ENCODE results near the gene CASS4.

The CASS4 gene

DNA sequence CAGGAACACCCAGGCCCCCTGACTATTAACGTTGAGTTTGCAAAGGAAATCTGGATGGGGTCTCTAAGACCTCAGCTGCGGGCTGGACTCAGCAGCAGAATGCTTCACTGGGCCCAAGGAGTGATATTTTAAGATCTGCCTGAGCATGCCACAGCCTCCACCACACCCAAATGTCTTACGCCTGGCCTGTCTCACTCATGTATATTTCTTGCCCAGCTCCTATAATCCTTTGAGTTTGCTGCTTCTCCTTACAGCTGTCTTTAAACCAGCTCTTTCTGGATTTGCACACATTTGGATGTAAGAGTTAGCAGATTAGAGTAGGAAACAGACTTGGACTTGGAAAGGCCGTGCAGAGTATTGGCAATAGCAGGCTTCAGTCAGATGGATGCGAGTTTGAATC, 16.4 kb downstream of the CASS4 start:
- no peak overlapping the region for H3K4me3 ChIP-seq (ENCODE audit: low read depth, low read length)
- no peak for TF ChIP-seq CTCF (IDR thresholded peaks at IDR 0.05; ENCODE audit: borderline replicate concordance, insufficient read depth, low read depth, low read length)

DNA sequence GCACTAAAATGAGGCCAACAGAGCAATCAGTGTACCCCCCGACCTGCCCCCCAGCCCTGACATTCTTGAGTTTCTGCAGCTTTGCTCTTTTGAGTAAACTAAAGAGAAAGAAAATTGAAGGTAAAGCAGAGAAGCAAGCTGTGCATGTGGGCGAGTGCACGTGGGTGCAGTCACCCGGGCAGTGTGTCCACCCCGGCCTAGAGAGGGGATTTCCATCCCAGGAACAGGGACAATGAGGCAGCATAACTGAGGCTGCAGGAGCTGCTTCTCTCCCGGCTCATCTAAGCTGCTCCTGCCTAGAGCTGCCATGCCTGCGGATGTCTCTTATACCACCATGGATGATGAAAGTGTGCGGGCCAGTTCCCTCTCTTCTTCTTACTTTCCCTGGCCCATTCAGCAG, 16.8 kb downstream of the CASS4 start:
- TF ChIP-seq CTCF (IDR thresholded peaks at IDR 0.05; ENCODE audit: borderline replicate concordance, insufficient read depth, low read depth, low read length): no peak
- no peak overlapping the region for H3K4me3 ChIP-seq (ENCODE audit: low read depth, low read length)

- H3K4me3 ChIP-seq (ENCODE audit: low read depth, low read length): no peak overlapping the region
- TF ChIP-seq CTCF (IDR thresholded peaks at IDR 0.05; ENCODE audit: borderline replicate concordance, insufficient read depth, low read depth, low read length): no peak
Observed at GRCh38 chr20:56429502-56429901, 17.4 kb downstream of the CASS4 start.

DNA sequence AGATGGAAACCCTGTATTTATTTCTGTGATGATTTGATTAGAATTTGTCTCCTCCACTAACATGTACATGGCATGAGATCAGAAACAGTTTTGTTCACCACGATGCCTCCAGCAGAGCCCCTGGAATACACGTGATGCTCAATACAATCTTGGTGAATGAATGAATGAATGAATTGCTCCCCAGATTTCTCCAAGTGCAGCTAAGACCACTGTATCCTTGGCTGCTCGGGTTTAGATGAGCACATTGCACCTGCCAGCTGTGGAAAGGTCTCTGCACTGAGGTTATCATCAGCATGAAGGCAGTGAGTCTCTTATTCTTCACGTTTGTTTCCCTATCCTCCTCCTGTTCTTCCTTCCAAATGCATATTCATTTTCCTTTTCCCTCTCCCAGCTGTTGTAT, 17.9 kb downstream of the CASS4 start:
- no peak overlapping the region for H3K4me3 ChIP-seq (ENCODE audit: low read depth, low read length)
- no peak for TF ChIP-seq CTCF (IDR thresholded peaks at IDR 0.05; ENCODE audit: borderline replicate concordance, insufficient read depth, low read depth, low read length)

GRCh38 chr20:56430461-56430860, 18.4 kb downstream of the CASS4 start:
- H3K4me3 ChIP-seq (ENCODE audit: low read depth, low read length): no peak overlapping the region
- TF ChIP-seq CTCF (IDR thresholded peaks at IDR 0.05; ENCODE audit: borderline replicate concordance, insufficient read depth, low read depth, low read length): no peak

GRCh38 chr20:56430957-56431356, 18.9 kb downstream of the CASS4 start:
- TF ChIP-seq CTCF (IDR thresholded peaks at IDR 0.05; ENCODE audit: borderline replicate concordance, insufficient read depth, low read depth, low read length): no peak
- H3K4me3 ChIP-seq (ENCODE audit: low read depth, low read length): no peak overlapping the region

DNA sequence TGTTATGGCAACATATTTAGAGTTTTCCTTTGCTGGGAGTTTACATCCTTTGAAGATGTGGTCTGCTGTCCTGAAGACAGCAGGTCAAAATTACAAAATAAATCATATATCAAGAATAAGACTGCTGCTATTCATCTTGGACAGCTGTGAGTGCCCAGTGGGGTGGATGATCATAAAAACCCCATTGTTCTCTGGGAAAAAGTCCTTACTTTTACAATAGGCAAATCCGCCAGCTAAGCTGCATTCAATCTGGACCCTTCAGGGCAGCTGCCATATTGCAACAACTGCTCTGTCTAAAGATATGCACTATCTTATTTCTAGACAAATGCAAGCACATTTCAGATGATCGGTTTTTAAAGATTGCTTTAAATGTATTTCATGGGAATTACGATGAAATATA, 19.4 kb downstream of the CASS4 start:
- no peak for TF ChIP-seq CTCF (IDR thresholded peaks at IDR 0.05; ENCODE audit: borderline replicate concordance, insufficient read depth, low read depth, low read length)
- no peak overlapping the region for H3K4me3 ChIP-seq (ENCODE audit: low read depth, low read length)
